Measurements from ENCODE around the gene TRIM62.

The TRIM62 gene

DNA sequence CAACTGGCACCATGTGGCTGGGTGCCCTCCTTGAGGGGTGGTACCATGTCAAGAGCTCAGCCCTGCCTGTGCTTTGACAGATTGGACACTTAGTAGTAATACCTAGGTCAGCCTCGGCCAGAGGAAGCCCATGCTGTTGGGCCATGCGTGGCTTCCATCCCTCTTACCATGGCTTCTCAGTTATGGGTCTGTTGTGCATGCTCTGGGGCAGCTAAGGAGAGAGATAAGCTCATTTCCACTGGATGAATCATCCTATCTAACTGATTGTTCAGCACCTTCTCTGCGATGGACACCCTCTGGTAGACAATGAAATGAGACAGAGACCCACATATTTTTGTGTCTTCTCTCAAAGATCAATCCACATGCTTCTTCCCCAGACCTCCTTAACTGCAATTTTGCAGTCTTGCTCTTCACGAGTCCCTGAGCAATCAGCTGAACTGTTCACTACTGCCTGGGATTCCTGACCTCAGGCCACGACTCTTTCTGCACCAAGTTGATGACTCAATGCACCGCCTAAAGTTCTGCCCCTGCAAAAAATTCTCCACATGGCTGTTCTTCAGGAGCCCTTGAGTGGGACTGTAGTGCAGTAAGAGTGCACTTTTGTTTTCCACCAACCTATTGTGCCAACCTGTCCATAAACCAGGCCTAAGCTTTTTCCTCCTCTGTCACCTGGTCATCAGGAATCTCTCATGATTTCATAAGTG, 6.9 kb upstream of the TRIM62 start:
- no peak for TF ChIP-seq CTCF (IDR thresholded peaks at IDR 0.05)

DNA sequence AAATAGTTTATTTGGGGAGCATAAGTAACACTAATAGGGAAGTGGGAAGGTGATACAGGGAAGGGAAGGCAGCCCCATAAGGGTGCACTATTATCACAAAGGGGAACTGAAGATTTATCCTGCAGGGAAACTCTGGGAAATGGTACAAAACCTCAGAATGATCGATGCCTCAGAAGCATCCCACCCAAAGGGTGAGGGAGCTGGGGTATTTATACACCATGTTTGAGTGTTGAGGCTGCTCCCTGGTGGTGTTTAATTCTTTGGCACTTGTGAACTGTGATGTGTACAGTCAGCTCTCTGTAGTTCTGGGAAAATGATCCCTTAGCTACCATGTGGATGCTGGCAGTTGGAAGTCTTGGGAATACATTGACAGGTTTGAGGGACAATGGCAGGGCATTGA, 5.1 kb upstream of the TRIM62 start:
- TF ChIP-seq CTCF (IDR thresholded peaks at IDR 0.05), result no peak

GRCh38 chr1:33185541-33185940, 3.7 kb upstream of the TRIM62 start:
- no peak for TF ChIP-seq CTCF (IDR thresholded peaks at IDR 0.05)

DNA sequence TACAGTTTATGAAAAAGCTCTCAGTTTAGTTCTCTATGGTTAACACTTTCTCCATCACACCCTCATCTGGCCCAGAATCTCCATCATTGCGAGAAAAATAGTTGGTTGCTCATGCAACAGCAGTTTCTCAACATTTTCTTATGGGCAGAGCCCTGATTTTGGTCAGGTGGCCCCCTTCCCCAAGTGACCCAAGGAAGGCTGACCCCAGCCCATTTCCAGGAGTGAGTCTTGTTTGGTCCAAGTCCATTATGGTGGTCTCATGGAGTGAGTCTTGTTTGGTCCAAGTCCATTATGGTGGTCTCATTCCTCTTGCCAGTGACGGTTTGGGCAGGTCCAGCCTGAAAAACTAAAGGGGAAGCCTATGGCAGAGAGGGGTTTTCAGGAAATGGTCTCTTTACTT, 1.5 kb upstream of the TRIM62 start:
- no peak for TF ChIP-seq CTCF (IDR thresholded peaks at IDR 0.05)

GRCh38 chr1:33182896-33183295, 1.1 kb upstream of the TRIM62 start:
- no peak for TF ChIP-seq CTCF (IDR thresholded peaks at IDR 0.05)

DNA sequence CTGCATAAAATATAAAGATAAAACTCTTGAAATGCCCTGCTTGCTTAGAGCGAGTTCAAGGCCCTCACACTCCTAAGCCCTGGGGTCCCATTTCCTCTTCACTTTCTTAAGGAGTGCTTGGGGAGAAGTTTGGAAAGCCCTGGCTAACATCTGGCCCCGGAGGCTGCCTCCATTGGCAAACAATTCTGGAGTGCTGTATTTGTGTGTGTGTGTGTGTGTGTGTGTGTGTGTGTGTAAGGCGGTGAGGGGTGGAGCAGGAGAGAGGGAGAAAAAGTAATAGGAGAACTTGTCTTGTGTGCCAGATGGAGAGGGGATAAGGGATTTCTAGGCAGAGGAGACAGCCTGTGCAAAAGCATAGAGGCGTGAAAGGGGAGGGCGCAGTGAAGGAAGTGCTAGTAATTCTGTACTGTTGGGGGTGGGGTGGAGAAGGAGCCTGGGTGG, 578 bp upstream of the TRIM62 start:
- no peak for TF ChIP-seq CTCF (IDR thresholded peaks at IDR 0.05)

DNA sequence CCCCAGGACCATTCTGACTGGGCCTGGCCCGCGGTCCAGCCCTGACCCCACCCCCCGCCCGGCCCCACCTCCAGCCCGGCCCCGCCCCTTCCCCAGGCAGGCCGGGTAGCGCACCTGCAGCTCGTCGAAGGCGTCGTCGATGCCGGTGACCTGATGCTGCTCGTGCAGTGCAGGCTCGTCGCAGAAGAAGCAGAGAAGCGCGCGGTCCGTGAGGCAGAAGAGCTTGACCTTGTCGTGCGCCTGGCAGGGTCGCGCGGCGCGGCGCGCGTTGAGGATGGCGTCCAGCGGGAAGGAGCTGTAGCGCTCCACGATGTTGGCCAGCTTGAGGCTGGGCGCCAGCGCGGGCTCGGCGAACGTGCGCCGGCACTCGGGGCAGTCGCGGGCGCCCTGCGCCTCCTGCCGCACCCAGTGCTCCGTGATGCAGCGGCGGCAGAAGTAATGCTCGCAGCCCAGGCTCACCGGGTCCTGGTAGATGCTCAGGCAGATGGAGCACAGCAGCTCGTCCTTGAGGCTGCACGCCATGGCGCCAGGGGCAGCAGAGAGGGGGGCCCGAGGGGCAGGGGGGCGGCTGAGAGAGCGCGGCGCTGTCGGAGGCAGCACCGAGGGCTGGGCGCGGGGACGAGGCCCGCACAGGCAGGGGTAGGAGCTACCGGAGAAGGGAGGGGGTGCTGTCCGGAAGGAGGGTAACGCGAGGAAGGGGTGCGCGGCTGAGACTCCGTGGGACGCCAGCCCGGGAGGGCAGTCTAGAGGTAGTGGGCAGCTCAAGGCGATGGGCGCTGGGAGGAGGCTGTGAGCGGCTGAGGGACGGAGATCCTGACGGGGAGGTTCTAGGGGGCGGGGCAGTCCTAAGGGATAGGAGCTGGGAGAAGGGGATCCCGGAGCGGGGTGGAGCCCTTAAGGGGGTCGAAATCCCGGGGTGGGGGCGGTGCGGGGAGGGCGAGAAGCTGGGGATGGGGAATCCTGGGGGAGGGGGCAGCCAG, 642 bp downstream of the TRIM62 start:
- TF ChIP-seq CTCF (IDR thresholded peaks at IDR 0.05), result no peak

Data from LNCAP (cell line).